ENCODE results near the gene ZFX. TPM values are rescaled to one million over a fixed set of nuclear protein-coding genes. Genes with fewer than 3 reads are reported as not detected.

Gene ZFX
- total RNA-seq, 1 donor from 2014 or later: 33.9 TPM

DNA sequence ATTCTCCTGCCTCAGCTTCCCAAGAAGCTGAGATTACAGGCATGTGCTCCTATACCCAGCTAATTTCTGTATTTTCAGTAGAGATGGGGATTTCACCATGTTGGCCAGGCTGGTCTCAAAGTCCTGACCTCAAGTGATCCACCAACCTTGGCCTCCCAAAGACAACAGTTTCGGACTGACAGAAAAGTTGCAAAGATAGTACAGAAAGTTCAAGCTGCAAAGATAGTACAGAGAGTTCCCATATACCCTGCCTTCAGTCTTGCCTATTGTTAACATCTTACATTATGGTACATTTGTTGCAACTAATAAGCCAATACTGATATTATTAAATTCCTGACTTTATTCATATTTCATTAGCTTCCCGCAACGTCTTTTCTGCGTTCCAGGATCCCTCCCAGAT, 98.5 kb downstream of the ZFX start:
- TF ChIP-seq, protein P1, sequence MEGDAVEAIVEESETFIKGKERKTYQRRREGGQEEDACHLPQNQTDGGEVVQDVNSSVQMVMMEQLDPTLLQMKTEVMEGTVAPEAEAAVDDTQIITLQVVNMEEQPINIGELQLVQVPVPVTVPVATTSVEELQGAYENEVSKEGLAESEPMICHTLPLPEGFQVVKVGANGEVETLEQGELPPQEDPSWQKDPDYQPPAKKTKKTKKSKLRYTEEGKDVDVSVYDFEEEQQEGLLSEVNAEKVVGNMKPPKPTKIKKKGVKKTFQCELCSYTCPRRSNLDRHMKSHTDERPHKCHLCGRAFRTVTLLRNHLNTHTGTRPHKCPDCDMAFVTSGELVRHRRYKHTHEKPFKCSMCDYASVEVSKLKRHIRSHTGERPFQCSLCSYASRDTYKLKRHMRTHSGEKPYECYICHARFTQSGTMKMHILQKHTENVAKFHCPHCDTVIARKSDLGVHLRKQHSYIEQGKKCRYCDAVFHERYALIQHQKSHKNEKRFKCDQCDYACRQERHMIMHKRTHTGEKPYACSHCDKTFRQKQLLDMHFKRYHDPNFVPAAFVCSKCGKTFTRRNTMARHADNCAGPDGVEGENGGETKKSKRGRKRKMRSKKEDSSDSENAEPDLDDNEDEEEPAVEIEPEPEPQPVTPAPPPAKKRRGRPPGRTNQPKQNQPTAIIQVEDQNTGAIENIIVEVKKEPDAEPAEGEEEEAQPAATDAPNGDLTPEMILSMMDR (IDR thresholded peaks at IDR 0.05; ENCODE audit: partially characterized antibody, unreplicated experiment): no peak
- Mint-ChIP-seq H3K36me3 (ENCODE audit: unreplicated experiment) (no peaks in the 10 kb centered on the region), H3K27me3 (ENCODE audit: unreplicated experiment) (peaks cover 2% of the 10 kb centered on the region), H3K9me3 (ENCODE audit: unreplicated experiment) (no peaks in the 10 kb centered on the region), H3K4me1 (ENCODE audit: low read depth, unreplicated experiment) (peaks cover 3% of the 10 kb centered on the region), H3K4me3 (ENCODE audit: unreplicated experiment) (no peak overlapping the region), H3K27ac (ENCODE audit: unreplicated experiment) (no peak overlapping the region)
- no peak for DNase-seq

DNA sequence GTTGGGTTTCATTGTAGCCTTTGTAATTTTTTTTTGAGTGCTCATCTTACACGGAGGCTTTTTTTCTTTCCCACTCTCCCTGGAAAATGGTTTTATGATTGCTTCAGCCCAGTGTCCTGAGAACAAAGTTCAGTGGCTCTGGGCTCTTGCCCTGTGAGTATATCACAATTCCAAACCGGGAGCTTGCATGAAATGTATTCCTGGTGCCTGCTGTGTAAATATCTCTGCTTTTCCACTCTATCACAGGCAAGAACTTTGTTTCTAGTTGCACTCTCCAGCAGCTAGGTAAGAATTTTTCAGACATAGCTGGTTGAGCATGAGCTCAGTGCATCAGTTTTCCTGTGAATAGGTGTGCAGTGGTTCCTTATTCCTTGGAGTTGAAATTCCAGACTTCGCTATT, 103.5 kb downstream of the ZFX start:
- Mint-ChIP-seq H3K9me3 (ENCODE audit: unreplicated experiment) (no peaks in the 10 kb centered on the region), H3K4me1 (ENCODE audit: low read depth, unreplicated experiment) (no peaks in the 10 kb centered on the region), H3K4me3 (ENCODE audit: unreplicated experiment) (no peak overlapping the region), H3K36me3 (ENCODE audit: unreplicated experiment) (no peaks in the 10 kb centered on the region), H3K27ac (ENCODE audit: unreplicated experiment) (no peak overlapping the region), H3K27me3 (ENCODE audit: unreplicated experiment) (no peaks in the 10 kb centered on the region)
- no peak for DNase-seq
- TF ChIP-seq, protein P1 (IDR thresholded peaks at IDR 0.05; ENCODE audit: partially characterized antibody, unreplicated experiment): no peak

DNA sequence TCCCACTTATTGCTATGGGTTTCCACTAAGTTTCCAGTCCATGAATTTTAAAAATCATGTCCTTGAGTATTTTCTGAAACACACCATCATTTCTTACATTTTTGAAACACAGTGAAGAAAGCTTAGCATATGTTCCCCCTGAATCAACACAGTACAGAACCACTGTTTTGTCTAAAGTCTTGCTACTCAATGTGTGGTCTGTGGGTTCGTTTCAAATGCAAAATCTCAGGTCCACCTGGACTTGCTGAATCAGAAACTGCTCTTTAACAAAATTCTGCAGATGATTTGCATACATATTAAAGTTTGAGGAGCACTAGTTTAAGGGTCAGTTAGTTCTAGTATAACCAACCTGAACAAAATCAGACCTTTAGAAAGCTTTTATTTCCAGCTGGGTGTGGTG, 103.9 kb downstream of the ZFX start:
- Mint-ChIP-seq H3K4me1 (ENCODE audit: low read depth, unreplicated experiment) (no peaks in the 10 kb centered on the region), H3K9me3 (ENCODE audit: unreplicated experiment) (no peaks in the 10 kb centered on the region), H3K36me3 (ENCODE audit: unreplicated experiment) (no peaks in the 10 kb centered on the region), H3K4me3 (ENCODE audit: unreplicated experiment) (no peak overlapping the region), H3K27ac (ENCODE audit: unreplicated experiment) (no peak overlapping the region), H3K27me3 (ENCODE audit: unreplicated experiment) (no peaks in the 10 kb centered on the region)
- DNase-seq: no peak
- TF ChIP-seq, protein P1 (IDR thresholded peaks at IDR 0.05; ENCODE audit: partially characterized antibody, unreplicated experiment): no peak

DNA sequence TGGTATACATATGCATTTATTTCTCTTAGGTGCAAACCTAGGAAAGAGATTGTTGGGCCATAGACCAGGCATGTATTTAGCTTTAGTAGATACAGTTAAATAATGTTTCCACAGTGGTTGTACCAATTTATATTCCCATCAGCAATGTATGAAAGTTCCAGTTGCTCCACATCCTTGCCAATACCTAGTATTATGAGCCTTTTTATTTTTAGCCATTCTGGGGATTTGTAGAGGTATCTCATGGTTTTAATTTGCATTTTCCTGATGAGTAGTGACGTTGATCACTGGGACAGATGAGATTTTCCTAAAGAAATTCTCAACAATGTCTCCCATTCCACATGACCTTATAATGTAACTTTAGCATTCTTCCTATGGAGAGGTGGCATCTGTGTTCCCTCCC, 107.5 kb downstream of the ZFX start:
- no peak for DNase-seq
- H3K9me3 Mint-ChIP-seq (ENCODE audit: unreplicated experiment): no peaks in the 10 kb centered on the region
- no peaks in the 10 kb centered on the region for H3K36me3 Mint-ChIP-seq (ENCODE audit: unreplicated experiment)
- TF ChIP-seq, protein P1 (IDR thresholded peaks at IDR 0.05; ENCODE audit: partially characterized antibody, unreplicated experiment): no peak
- H3K27ac Mint-ChIP-seq (ENCODE audit: unreplicated experiment): no peak overlapping the region
- no peaks in the 10 kb centered on the region for H3K27me3 Mint-ChIP-seq (ENCODE audit: unreplicated experiment)
- no peak overlapping the region for H3K4me3 Mint-ChIP-seq (ENCODE audit: unreplicated experiment)
- H3K4me1 Mint-ChIP-seq (ENCODE audit: low read depth, unreplicated experiment): no peaks in the 10 kb centered on the region

DNA sequence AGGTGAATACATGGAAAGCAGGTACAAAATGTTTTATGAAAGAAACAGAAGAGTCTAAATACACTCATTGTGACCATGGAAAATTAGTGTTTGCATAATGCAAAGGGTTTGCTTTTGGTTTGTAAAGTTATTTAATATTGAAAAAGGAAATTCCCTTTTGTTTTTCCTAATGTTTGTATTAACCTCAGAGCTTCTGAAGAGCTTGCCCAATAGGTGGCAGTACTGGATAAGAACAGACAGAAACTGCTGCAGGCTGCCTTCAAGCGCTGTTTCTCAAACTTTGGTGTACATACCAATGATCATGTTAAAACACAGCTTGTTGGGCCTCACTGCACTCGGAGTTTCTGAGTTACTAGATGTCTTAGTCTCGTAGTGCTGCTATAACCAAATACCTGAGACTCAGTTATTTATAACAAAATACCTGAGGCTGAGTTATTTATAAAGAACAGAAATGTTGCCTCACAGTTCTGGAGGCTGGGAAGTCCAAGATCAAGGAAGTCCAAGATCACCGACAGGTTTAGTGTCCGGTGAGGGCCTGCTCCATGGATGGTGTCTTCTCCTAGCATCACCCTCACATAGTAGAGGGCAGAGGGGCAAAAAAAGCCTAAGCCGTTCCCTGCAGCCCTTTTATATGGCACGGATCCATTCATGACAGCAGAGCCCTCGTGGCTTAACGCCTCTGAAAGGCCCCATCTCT, 110.2 kb downstream of the ZFX start:
- peak; percentile 10 for DNase-seq
- Mint-ChIP-seq H3K4me3 (ENCODE audit: unreplicated experiment) (no peak overlapping the region), H3K9me3 (ENCODE audit: unreplicated experiment) (no peaks in the 10 kb centered on the region), H3K27me3 (ENCODE audit: unreplicated experiment) (no peaks in the 10 kb centered on the region), H3K27ac (ENCODE audit: unreplicated experiment) (no peak overlapping the region), H3K4me1 (ENCODE audit: low read depth, unreplicated experiment) (no peaks in the 10 kb centered on the region), H3K36me3 (ENCODE audit: unreplicated experiment) (no peaks in the 10 kb centered on the region)
- TF ChIP-seq, protein P1 (IDR thresholded peaks at IDR 0.05; ENCODE audit: partially characterized antibody, unreplicated experiment): peak; percentile 24
